ENCODE results near the gene MARK3.

MARK3 gene

DNA sequence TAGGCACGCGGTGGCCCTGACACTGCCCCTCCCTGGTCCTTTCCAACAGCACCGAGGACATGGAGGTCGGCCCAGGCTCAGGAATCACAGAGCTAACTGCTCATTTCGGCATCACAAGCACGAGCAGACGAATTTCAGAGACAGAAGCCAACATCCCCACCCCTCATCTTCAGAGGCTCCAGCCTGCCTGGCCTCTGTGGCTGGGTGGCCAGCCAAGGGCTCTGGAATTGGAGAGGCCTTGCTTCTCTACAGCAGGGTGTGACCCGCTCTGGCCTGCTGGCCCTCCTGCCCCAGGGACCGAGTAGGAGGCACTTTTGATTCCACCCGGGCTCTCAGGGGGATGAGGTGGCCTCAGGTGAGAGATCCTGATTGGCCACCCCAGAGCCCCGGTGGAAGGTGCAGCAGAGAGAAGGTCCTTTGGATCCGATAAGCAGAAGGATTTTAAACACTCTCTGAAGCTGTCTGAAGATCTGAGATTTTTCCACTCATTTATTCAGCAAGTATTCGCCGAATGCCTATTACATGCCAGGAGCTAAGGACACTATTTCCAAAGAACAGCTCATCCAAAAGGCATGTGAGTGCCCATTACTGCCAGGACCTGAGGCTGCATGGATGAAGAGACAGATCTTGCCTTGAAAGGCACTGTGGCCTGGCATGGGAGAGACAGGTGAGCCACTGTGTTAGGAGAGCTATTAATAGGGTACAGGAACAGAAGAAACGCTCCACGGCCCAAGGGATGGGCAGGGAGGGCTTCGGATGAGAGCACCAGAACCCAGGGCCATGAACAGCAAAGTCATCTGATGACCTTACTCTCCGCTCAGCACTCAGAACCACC is 167.0 kb downstream of the MARK3 start:
- no peak for DNase-seq

DNA sequence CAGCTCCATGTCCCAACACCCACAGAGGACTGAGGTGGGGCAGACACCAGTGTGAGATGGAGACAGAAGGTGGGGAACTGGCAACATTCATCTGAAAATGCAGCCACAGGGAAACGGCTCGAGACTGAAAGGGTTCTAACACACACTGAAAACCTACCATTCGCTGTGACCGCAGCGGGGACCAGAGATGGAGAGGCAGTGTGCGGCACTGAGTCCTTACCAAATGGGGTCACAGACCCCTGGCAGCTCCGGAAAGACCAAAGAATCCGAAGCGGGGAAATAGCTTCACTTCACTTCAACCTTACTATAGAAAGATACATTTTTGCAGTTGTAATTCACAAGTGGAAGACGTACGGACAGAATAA is 167.6 kb downstream of the MARK3 start:
- DNase-seq: no peak
